ENCODE results near the gene DOK6. TPM values are rescaled to one million over a fixed set of nuclear protein-coding genes. Genes with fewer than 3 reads are reported as not detected.

The DOK6 gene
- total and polyA plus RNA-seq, 10 of the 15 experiments (the other 5 are each of a cell fraction or from before 2014, with no cell fraction given): 0.01 to 0.09 (median 0.04) TPM; not detected in 4

DNA sequence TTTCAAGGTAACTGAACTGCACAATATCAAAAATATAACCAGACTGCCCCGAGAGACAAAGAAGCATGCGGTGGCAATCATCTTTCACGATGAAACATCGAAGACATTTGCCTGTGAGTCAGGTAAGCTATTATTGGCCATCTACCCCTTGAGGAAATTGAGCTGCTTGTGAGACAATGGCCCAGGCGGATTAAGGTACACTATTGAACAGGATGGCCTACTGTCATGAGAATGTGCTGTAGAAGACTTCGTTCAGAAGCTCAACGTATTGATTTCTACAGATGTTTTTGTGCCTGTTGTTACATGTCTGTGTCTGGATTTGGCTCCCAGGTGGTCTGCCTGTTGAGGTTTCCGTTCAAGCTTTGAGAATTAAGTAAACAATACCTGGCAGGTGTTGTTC lies 198.7 kb downstream of the DOK6 start:
- no peak overlapping the region for H3K9ac ChIP-seq (ENCODE audit: control insufficient read depth, insufficient read depth, low read length)
- ATAC-seq: no peak
- no peaks in the 10 kb centered on the region for H3K9me3 ChIP-seq (replicated peaks; ENCODE audit: control insufficient read depth, insufficient read depth, low read length)
- no peaks in the 10 kb centered on the region for H3K4me1 ChIP-seq (ENCODE audit: control insufficient read depth, insufficient read depth, low read length)
- H3K4me3 ChIP-seq: no peak overlapping the region
- no peak for DNase-seq (ENCODE audit: low read depth, low spot score)
- no TSS peak for BruUV-seq (replicated peaks)
- ChIA-PET RAD21 (ENCODE audit: unreplicated experiment) (no interaction called here), SMC1A (ENCODE audit: uncharacterized antibody, unreplicated experiment) (no interaction called here), CTCF (no interaction called here), POLR2A (no interaction called here)
- no peaks in the 10 kb centered on the region for H3K36me3 ChIP-seq (ENCODE audit: control insufficient read depth in 2 of 2, insufficient read depth in 2 of 2, low read length in 1 of 2)
- WGBS (ENCODE audit: insufficient coverage, insufficient replicate concordance, low lambda C conversion rate, missing lambda C conversion rate): 48% methylated on average over 8 of the region's 8 CpGs
- H3K27ac ChIP-seq (ENCODE audit: control insufficient read depth, insufficient read depth): no peak overlapping the region
- H3K4me2 ChIP-seq (ENCODE audit: control insufficient read depth, insufficient read depth): no peak overlapping the region
- FAIRE-seq: no peak
- no peak overlapping the region for H2AFZ ChIP-seq (ENCODE audit: control insufficient read depth, low read depth, low read length)
- no peaks in the 10 kb centered on the region for H3K27me3 ChIP-seq (replicated peaks in 1 of 2; ENCODE audit: control insufficient read depth in 2 of 2, insufficient read depth in 2 of 2, low read length in 1 of 2)
- H3K79me2 ChIP-seq (ENCODE audit: control insufficient read depth, insufficient read depth, low read length): no peaks in the 10 kb centered on the region
- intact Hi-C loops (cut with micrococcal nuclease; ENCODE audit: unreplicated experiment): no loop called here
- H4K20me1 ChIP-seq (ENCODE audit: control insufficient read depth, insufficient read depth): no peaks in the 10 kb centered on the region
- TF ChIP-seq NFIC (IDR thresholded peaks at IDR 0.05; ENCODE audit: low read depth, low read length) (no peak), NR2F1 (conservative IDR thresholded peaks at IDR 0.05) (no peak), STAT1 (conservative IDR thresholded peaks at IDR 0.05) (no peak)
- TF ChIP-seq, protein P1, sequence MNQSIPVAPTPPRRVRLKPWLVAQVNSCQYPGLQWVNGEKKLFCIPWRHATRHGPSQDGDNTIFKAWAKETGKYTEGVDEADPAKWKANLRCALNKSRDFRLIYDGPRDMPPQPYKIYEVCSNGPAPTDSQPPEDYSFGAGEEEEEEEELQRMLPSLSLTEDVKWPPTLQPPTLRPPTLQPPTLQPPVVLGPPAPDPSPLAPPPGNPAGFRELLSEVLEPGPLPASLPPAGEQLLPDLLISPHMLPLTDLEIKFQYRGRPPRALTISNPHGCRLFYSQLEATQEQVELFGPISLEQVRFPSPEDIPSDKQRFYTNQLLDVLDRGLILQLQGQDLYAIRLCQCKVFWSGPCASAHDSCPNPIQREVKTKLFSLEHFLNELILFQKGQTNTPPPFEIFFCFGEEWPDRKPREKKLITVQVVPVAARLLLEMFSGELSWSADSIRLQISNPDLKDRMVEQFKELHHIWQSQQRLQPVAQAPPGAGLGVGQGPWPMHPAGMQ (IDR thresholded peaks at IDR 0.05; ENCODE audit: borderline replicate concordance): no peak
- in situ Hi-C loops (cut with MboI): no loop called here

DNA sequence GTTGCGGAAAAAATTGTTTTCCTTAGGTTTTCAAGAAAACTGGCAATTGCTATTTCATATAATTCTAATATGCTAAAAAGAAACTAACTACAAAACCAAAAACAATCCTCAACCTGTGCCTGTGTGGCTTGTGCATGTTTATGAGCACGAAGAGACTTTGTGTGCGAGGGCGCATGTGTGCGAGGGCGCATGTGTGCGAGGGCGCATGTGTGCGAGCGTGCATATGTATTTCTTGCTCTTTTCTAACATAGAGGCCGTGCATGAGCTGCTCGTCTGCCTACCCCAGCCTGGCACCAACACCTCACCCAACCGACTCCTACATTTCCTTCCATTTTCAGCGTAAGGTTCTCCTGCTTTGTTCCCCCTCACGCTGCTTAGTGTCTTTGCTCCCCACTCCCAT lies 211.6 kb downstream of the DOK6 start:
- RAD21 ChIA-PET (ENCODE audit: unreplicated experiment): no interaction called here
- Histone ChIP-seq H3K79me2 (ENCODE audit: control insufficient read depth, insufficient read depth, low read length) (no peaks in the 10 kb centered on the region), H2AFZ (ENCODE audit: control insufficient read depth, low read depth, low read length) (no peak overlapping the region), H3K9me3 (replicated peaks; ENCODE audit: control insufficient read depth, insufficient read depth, low read length) (no peaks in the 10 kb centered on the region), H3K36me3 (ENCODE audit: control insufficient read depth in 2 of 2, insufficient read depth in 2 of 2, low read length in 1 of 2) (no peaks in the 10 kb centered on the region), H3K27ac (ENCODE audit: control insufficient read depth, insufficient read depth) (no peak overlapping the region), H3K4me1 (ENCODE audit: control insufficient read depth, insufficient read depth, low read length) (no peaks in the 10 kb centered on the region), H3K27me3 (replicated peaks in 1 of 2; ENCODE audit: control insufficient read depth in 2 of 2, insufficient read depth in 2 of 2, low read length in 1 of 2) (no peaks in the 10 kb centered on the region), H3K9ac (ENCODE audit: control insufficient read depth, insufficient read depth, low read length) (no peak overlapping the region), H3K4me3 (no peak overlapping the region), H3K4me2 (ENCODE audit: control insufficient read depth, insufficient read depth) (no peak overlapping the region), H4K20me1 (ENCODE audit: control insufficient read depth, insufficient read depth) (no peaks in the 10 kb centered on the region)
- DNase-seq (ENCODE audit: low read depth, low spot score) (no peak), FAIRE-seq (no peak), ATAC-seq (no peak)
- BruUV-seq (replicated peaks): no TSS peak
- SMC1A ChIA-PET (ENCODE audit: uncharacterized antibody, unreplicated experiment): no interaction called here
- TF ChIP-seq, protein P2, sequence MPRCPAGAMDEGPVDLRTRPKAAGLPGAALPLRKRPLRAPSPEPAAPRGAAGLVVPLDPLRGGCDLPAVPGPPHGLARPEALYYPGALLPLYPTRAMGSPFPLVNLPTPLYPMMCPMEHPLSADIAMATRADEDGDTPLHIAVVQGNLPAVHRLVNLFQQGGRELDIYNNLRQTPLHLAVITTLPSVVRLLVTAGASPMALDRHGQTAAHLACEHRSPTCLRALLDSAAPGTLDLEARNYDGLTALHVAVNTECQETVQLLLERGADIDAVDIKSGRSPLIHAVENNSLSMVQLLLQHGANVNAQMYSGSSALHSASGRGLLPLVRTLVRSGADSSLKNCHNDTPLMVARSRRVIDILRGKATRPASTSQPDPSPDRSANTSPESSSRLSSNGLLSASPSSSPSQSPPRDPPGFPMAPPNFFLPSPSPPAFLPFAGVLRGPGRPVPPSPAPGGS (IDR thresholded peaks at IDR 0.05; ENCODE audit: borderline replicate concordance, insufficient read depth, low read depth, low read length, poor library complexity, severe bottlenecking): peak; percentile 84
- TF ChIP-seq ZNF24 (IDR thresholded peaks at IDR 0.05) (no peak), ASH2L (IDR thresholded peaks at IDR 0.05; ENCODE audit: borderline replicate concordance, low read depth) (no peak)
- 82% methylated on average over 13 of the region's 15 CpGs for WGBS (ENCODE audit: insufficient coverage, insufficient replicate concordance, low lambda C conversion rate, missing lambda C conversion rate)
- POLR2A ChIA-PET: no interaction called here
- intact Hi-C loops (cut with micrococcal nuclease; ENCODE audit: unreplicated experiment): no loop called here
- CTCF ChIA-PET: no interaction called here
- in situ Hi-C loops (cut with MboI): no loop called here
